Measurements from ENCODE around the gene PMP22. TPM values are rescaled to one million over a fixed set of nuclear protein-coding genes. Genes with fewer than 3 reads are reported as not detected.

Gene PMP22
- total RNA-seq (2014; rRNA removed; shearing (Covaris generic); ENCODE audit: low replicate concordance) = not detected in 2 replicates

- Histone ChIP-seq H3K9me2 (replicated peaks; ENCODE audit: insufficient read depth, low read length) (no peaks in the 10 kb centered on the region), H4K20me1 (ENCODE audit: insufficient read depth, low read depth, low read length) (no peaks in the 10 kb centered on the region), H3K79me2 (ENCODE audit: low read length) (no peaks in the 10 kb centered on the region), H3K4me3 (ENCODE audit: low read length) (no peak within 1 kb of the TSS), H3K27ac (ENCODE audit: low read length) (no peak within 1 kb of the TSS), H3K4me1 (ENCODE audit: low read length) (no peaks in the 10 kb centered on the region), H3K27me3 (ENCODE audit: low read length) (no peaks in the 10 kb centered on the region), H2AFZ (ENCODE audit: low read length) (no peak within 1 kb of the TSS), H3K9me3 (ENCODE audit: low read length) (no peaks in the 10 kb centered on the region), H3K36me3 (ENCODE audit: insufficient read depth, low read length) (no peaks in the 10 kb centered on the region), H3K9ac (ENCODE audit: low read length) (no peak within 1 kb of the TSS), H3K4me2 (ENCODE audit: low read depth, low read length, poor library complexity, severe bottlenecking) (no peak within 1 kb of the TSS)
- DNase-seq = no peak
Measured at GRCh38 chr17:15265131-15265530, at the start of gene PMP22. Gene PMP22 (minus strand): TSS chr17:15265326. CDS start chr17:15260727, 4,599 bp downstream.

GRCh38 chr17:15311996-15312395 lies 46.9 kb upstream of the PMP22 start:
- H3K9ac ChIP-seq (ENCODE audit: low read length) = no peak overlapping the region
- no peak overlapping the region for H3K27ac ChIP-seq (ENCODE audit: low read length)
- H3K79me2 ChIP-seq (ENCODE audit: low read length) = no peaks in the 10 kb centered on the region
- H3K9me2 ChIP-seq (replicated peaks; ENCODE audit: insufficient read depth, low read length) = no peaks in the 10 kb centered on the region
- no peaks in the 10 kb centered on the region for H3K9me3 ChIP-seq (ENCODE audit: low read length)
- H3K4me2 ChIP-seq (ENCODE audit: low read depth, low read length, poor library complexity, severe bottlenecking) = no peak overlapping the region
- no peak overlapping the region for H2AFZ ChIP-seq (ENCODE audit: low read length)
- no peaks in the 10 kb centered on the region for H3K36me3 ChIP-seq (ENCODE audit: insufficient read depth, low read length)
- H4K20me1 ChIP-seq (ENCODE audit: insufficient read depth, low read depth, low read length) = no peaks in the 10 kb centered on the region
- H3K4me3 ChIP-seq (ENCODE audit: low read length) = no peak overlapping the region
- DNase-seq = no peak
- no peaks in the 10 kb centered on the region for H3K27me3 ChIP-seq (ENCODE audit: low read length)
- no peaks in the 10 kb centered on the region for H3K4me1 ChIP-seq (ENCODE audit: low read length)

- Histone ChIP-seq H3K4me3 (ENCODE audit: low read length) (no peak overlapping the region), H3K9me3 (ENCODE audit: low read length) (no peaks in the 10 kb centered on the region), H3K9me2 (replicated peaks; ENCODE audit: insufficient read depth, low read length) (no peaks in the 10 kb centered on the region), H2AFZ (ENCODE audit: low read length) (no peak overlapping the region), H4K20me1 (ENCODE audit: insufficient read depth, low read depth, low read length) (no peaks in the 10 kb centered on the region), H3K4me2 (ENCODE audit: low read depth, low read length, poor library complexity, severe bottlenecking) (no peak overlapping the region), H3K36me3 (ENCODE audit: insufficient read depth, low read length) (no peaks in the 10 kb centered on the region), H3K27me3 (ENCODE audit: low read length) (no peaks in the 10 kb centered on the region), H3K79me2 (ENCODE audit: low read length) (no peaks in the 10 kb centered on the region), H3K27ac (ENCODE audit: low read length) (no peak overlapping the region), H3K9ac (ENCODE audit: low read length) (no peak overlapping the region), H3K4me1 (ENCODE audit: low read length) (no peaks in the 10 kb centered on the region)
- no peak for DNase-seq
Measured at GRCh38 chr17:15309793-15310192, 44.7 kb upstream of the PMP22 start.

DNA sequence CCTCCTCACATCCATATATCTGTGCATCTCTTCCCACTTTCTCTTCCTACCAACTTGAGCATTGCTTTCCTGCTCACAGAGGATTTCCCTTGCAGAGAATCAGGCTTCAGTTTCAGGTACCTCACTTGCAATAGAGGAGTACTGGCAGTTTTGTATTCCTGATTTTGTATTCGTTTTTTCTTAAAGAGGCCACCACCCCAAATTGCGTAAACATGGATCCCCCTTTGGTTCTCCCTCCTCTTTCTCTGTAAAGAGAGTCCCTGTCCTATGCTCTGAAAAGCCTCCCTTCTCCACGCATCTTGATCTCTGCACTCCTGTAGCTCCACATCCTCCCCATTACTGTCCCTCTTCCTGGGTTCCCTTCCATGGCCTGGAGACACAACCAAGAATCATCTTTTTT lies 44.1 kb upstream of the PMP22 start:
- no peaks in the 10 kb centered on the region for H3K36me3 ChIP-seq (ENCODE audit: insufficient read depth, low read length)
- no peaks in the 10 kb centered on the region for H3K4me1 ChIP-seq (ENCODE audit: low read length)
- H3K4me2 ChIP-seq (ENCODE audit: low read depth, low read length, poor library complexity, severe bottlenecking) = no peak overlapping the region
- H3K4me3 ChIP-seq (ENCODE audit: low read length) = no peak overlapping the region
- DNase-seq = no peak
- no peak overlapping the region for H3K27ac ChIP-seq (ENCODE audit: low read length)
- H4K20me1 ChIP-seq (ENCODE audit: insufficient read depth, low read depth, low read length) = no peaks in the 10 kb centered on the region
- no peaks in the 10 kb centered on the region for H3K9me2 ChIP-seq (replicated peaks; ENCODE audit: insufficient read depth, low read length)
- H2AFZ ChIP-seq (ENCODE audit: low read length) = no peak overlapping the region
- no peaks in the 10 kb centered on the region for H3K27me3 ChIP-seq (ENCODE audit: low read length)
- no peak overlapping the region for H3K9ac ChIP-seq (ENCODE audit: low read length)
- no peaks in the 10 kb centered on the region for H3K9me3 ChIP-seq (ENCODE audit: low read length)
- H3K79me2 ChIP-seq (ENCODE audit: low read length) = no peaks in the 10 kb centered on the region

GRCh38 chr17:15308758-15309157 lies 43.6 kb upstream of the PMP22 start:
- no peak overlapping the region for H3K27ac ChIP-seq (ENCODE audit: low read length)
- H3K4me2 ChIP-seq (ENCODE audit: low read depth, low read length, poor library complexity, severe bottlenecking) = no peak overlapping the region
- H2AFZ ChIP-seq (ENCODE audit: low read length) = no peak overlapping the region
- no peak for DNase-seq
- H4K20me1 ChIP-seq (ENCODE audit: insufficient read depth, low read depth, low read length) = no peaks in the 10 kb centered on the region
- H3K4me1 ChIP-seq (ENCODE audit: low read length) = no peaks in the 10 kb centered on the region
- no peak overlapping the region for H3K9ac ChIP-seq (ENCODE audit: low read length)
- H3K79me2 ChIP-seq (ENCODE audit: low read length) = no peaks in the 10 kb centered on the region
- H3K4me3 ChIP-seq (ENCODE audit: low read length) = no peak overlapping the region
- H3K27me3 ChIP-seq (ENCODE audit: low read length) = no peaks in the 10 kb centered on the region
- no peaks in the 10 kb centered on the region for H3K9me2 ChIP-seq (replicated peaks; ENCODE audit: insufficient read depth, low read length)
- H3K36me3 ChIP-seq (ENCODE audit: insufficient read depth, low read length) = no peaks in the 10 kb centered on the region
- H3K9me3 ChIP-seq (ENCODE audit: low read length) = no peaks in the 10 kb centered on the region

DNA sequence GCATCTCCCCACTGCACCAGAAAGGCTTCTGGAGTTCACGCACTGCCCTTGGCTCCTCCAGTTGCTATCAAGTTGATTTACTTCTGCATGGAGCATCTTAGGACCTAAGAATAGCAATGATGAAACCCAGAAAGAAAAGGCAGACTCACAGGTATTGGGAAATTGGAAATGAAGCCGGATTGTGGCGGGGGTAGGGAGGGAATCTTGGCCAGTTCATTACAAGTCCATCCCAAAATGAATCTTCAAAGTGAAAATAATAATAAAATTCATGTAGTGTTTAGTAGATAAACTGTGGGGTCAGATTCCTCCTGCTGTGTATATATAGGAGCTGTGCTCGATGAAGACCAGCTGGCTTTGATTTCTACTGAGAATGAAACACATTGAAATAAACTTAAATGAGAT lies 42.6 kb upstream of the PMP22 start:
- no peak overlapping the region for H3K27ac ChIP-seq (ENCODE audit: low read length)
- H3K4me1 ChIP-seq (ENCODE audit: low read length) = no peaks in the 10 kb centered on the region
- DNase-seq = no peak
- no peaks in the 10 kb centered on the region for H3K79me2 ChIP-seq (ENCODE audit: low read length)
- H3K27me3 ChIP-seq (ENCODE audit: low read length) = no peaks in the 10 kb centered on the region
- no peak overlapping the region for H3K9ac ChIP-seq (ENCODE audit: low read length)
- H3K9me2 ChIP-seq (replicated peaks; ENCODE audit: insufficient read depth, low read length) = no peaks in the 10 kb centered on the region
- H3K9me3 ChIP-seq (ENCODE audit: low read length) = no peaks in the 10 kb centered on the region
- H4K20me1 ChIP-seq (ENCODE audit: insufficient read depth, low read depth, low read length) = no peaks in the 10 kb centered on the region
- H3K4me2 ChIP-seq (ENCODE audit: low read depth, low read length, poor library complexity, severe bottlenecking) = no peak overlapping the region
- H3K36me3 ChIP-seq (ENCODE audit: insufficient read depth, low read length) = no peaks in the 10 kb centered on the region
- H3K4me3 ChIP-seq (ENCODE audit: low read length) = no peak overlapping the region
- H2AFZ ChIP-seq (ENCODE audit: low read length) = no peak overlapping the region

DNA sequence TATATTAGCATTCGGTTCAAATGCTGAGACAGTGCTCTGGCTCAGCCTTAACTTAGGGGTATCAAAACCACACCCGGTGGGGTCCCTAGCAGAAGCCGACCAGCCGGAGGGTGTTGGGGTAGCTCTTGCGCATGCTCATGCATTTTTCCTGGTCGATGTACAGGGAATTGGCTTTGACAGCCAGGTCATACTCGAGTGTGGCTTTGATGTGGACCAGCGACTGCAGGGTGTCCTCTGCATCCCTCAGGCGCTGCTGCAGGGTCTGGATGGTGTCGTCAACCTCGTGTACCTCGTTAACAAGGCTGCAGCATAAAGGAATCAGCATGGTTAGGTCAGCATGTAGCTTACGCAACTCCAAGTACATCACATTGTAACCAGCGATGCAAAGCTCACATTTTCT lies 38.7 kb upstream of the PMP22 start:
- no peak for DNase-seq
- Histone ChIP-seq H4K20me1 (ENCODE audit: insufficient read depth, low read depth, low read length) (no peaks in the 10 kb centered on the region), H3K9ac (ENCODE audit: low read length) (no peak overlapping the region), H3K27me3 (ENCODE audit: low read length) (no peaks in the 10 kb centered on the region), H3K27ac (ENCODE audit: low read length) (no peak overlapping the region), H3K79me2 (ENCODE audit: low read length) (no peaks in the 10 kb centered on the region), H3K4me2 (ENCODE audit: low read depth, low read length, poor library complexity, severe bottlenecking) (no peak overlapping the region), H3K36me3 (ENCODE audit: insufficient read depth, low read length) (no peaks in the 10 kb centered on the region), H3K4me1 (ENCODE audit: low read length) (no peaks in the 10 kb centered on the region), H3K4me3 (ENCODE audit: low read length) (no peak overlapping the region), H3K9me3 (ENCODE audit: low read length) (no peaks in the 10 kb centered on the region), H3K9me2 (replicated peaks; ENCODE audit: insufficient read depth, low read length) (no peaks in the 10 kb centered on the region), H2AFZ (ENCODE audit: low read length) (no peak overlapping the region)

GRCh38 chr17:15303268-15303667 lies 38.1 kb upstream of the PMP22 start:
- H3K4me3 ChIP-seq (ENCODE audit: low read length) = no peak overlapping the region
- H3K27me3 ChIP-seq (ENCODE audit: low read length) = no peaks in the 10 kb centered on the region
- no peak overlapping the region for H2AFZ ChIP-seq (ENCODE audit: low read length)
- no peaks in the 10 kb centered on the region for H3K79me2 ChIP-seq (ENCODE audit: low read length)
- no peak overlapping the region for H3K4me2 ChIP-seq (ENCODE audit: low read depth, low read length, poor library complexity, severe bottlenecking)
- H3K36me3 ChIP-seq (ENCODE audit: insufficient read depth, low read length) = no peaks in the 10 kb centered on the region
- no peak overlapping the region for H3K9ac ChIP-seq (ENCODE audit: low read length)
- H4K20me1 ChIP-seq (ENCODE audit: insufficient read depth, low read depth, low read length) = no peaks in the 10 kb centered on the region
- no peak for DNase-seq
- H3K9me3 ChIP-seq (ENCODE audit: low read length) = no peaks in the 10 kb centered on the region
- H3K9me2 ChIP-seq (replicated peaks; ENCODE audit: insufficient read depth, low read length) = no peaks in the 10 kb centered on the region
- H3K27ac ChIP-seq (ENCODE audit: low read length) = no peak overlapping the region
- H3K4me1 ChIP-seq (ENCODE audit: low read length) = no peaks in the 10 kb centered on the region

- no peaks in the 10 kb centered on the region for H3K9me2 ChIP-seq (replicated peaks; ENCODE audit: insufficient read depth, low read length)
- H3K9ac ChIP-seq (ENCODE audit: low read length) = no peak overlapping the region
- no peaks in the 10 kb centered on the region for H3K27me3 ChIP-seq (ENCODE audit: low read length)
- H3K9me3 ChIP-seq (ENCODE audit: low read length) = no peaks in the 10 kb centered on the region
- H3K27ac ChIP-seq (ENCODE audit: low read length) = no peak overlapping the region
- no peak overlapping the region for H2AFZ ChIP-seq (ENCODE audit: low read length)
- H3K4me2 ChIP-seq (ENCODE audit: low read depth, low read length, poor library complexity, severe bottlenecking) = no peak overlapping the region
- no peaks in the 10 kb centered on the region for H3K79me2 ChIP-seq (ENCODE audit: low read length)
- no peaks in the 10 kb centered on the region for H3K4me1 ChIP-seq (ENCODE audit: low read length)
- no peaks in the 10 kb centered on the region for H4K20me1 ChIP-seq (ENCODE audit: insufficient read depth, low read depth, low read length)
- no peak for DNase-seq
- no peak overlapping the region for H3K4me3 ChIP-seq (ENCODE audit: low read length)
- no peaks in the 10 kb centered on the region for H3K36me3 ChIP-seq (ENCODE audit: insufficient read depth, low read length)
Measured at GRCh38 chr17:15301845-15302244, 36.7 kb upstream of the PMP22 start.
